ENCODE data around the gene PBX3.

PBX3 gene

GRCh38 chr9:125911861-125912644 is 164.9 kb downstream of the PBX3 start:
- TF ChIP-seq CTCF (IDR thresholded peaks at IDR 0.05): no peak

GRCh38 chr9:125912667-125913066 is 165.5 kb downstream of the PBX3 start:
- TF ChIP-seq CTCF (IDR thresholded peaks at IDR 0.05): no peak

- no peak for TF ChIP-seq CTCF (IDR thresholded peaks at IDR 0.05)
Observed at GRCh38 chr9:125913551-125913950, 166.4 kb downstream of the PBX3 start.

GRCh38 chr9:125914411-125914810 is 167.2 kb downstream of the PBX3 start:
- TF ChIP-seq CTCF (IDR thresholded peaks at IDR 0.05): no peak

GRCh38 chr9:125915606-125916005 is 168.4 kb downstream of the PBX3 start:
- TF ChIP-seq CTCF (IDR thresholded peaks at IDR 0.05): no peak

GRCh38 chr9:125919565-125919964 is 172.4 kb downstream of the PBX3 start:
- TF ChIP-seq CTCF (IDR thresholded peaks at IDR 0.05): no peak

GRCh38 chr9:125920402-125920801 is 173.2 kb downstream of the PBX3 start:
- no peak for TF ChIP-seq CTCF (IDR thresholded peaks at IDR 0.05)

- TF ChIP-seq CTCF (IDR thresholded peaks at IDR 0.05): no peak
Observed at GRCh38 chr9:125922854-125923253, 175.7 kb downstream of the PBX3 start.

Data from LNCAP (cell line).